Occipital lobe (tissue), 3 donors: ENCODE results near the gene RBM4. TPM values are rescaled to one million over a fixed set of nuclear protein-coding genes. Genes with fewer than 3 reads are reported as not detected.
A peak's percentile ranks its signal among the peaks of the same experiment; 100 is the strongest.

Experiments
- DNase-seq: peaks from one replicate; lab custom pipeline; 2025; lab: John Stamatoyannopoulos, UW
- small RNA-seq: library from RNA; depleted of rRNA; stranded (forward); fragments of <200 nt; gene quantifications from one replicate; pipeline ENCODE3, GENCODE V24; 2014
- total RNA-seq: library from RNA; depleted of rRNA; stranded (reverse); fragments of >200 nt; gene quantifications from one replicate; pipeline ENCODE4 v1.2.3, GENCODE V29; 2014

The RBM4 gene
- total RNA-seq, 1 donor from 2014 or later: 133 TPM

- DNase-seq: no peak
These were observed 50.3 kb downstream of the RBM4 start for GRCh38 chr11:66688561-66689534.

GRCh38 chr11:66689661-66690590 is 51.4 kb downstream of the RBM4 start:
- no peak for DNase-seq

- DNase-seq: no peak
These were observed 52.9 kb downstream of the RBM4 start for GRCh38 chr11:66691311-66691980.

GRCh38 chr11:66692446-66692845 is 53.9 kb downstream of the RBM4 start:
- DNase-seq: peak; percentile 24

- no peak for DNase-seq
These were observed 54.4 kb downstream of the RBM4 start for GRCh38 chr11:66692871-66693331.

GRCh38 chr11:66693356-66694055 is 55.0 kb downstream of the RBM4 start:
- DNase-seq: no peak

- DNase-seq: no peak
These were observed 55.5 kb downstream of the RBM4 start for GRCh38 chr11:66694056-66694410.

GRCh38 chr11:66694732-66695207 is 56.3 kb downstream of the RBM4 start:
- peak; percentile 61 for DNase-seq

Small RNAs within 50 kb of the gene (small RNA-seq; reads per million reads assigned to genes)
- gene RNU4-39P: not detected

Other genes starting within 250 kb of the RBM4 start
- 0.16 TPM for gene NPAS4, start 217.7 kb upstream of the RBM4 start, total RNA-seq
- gene MRPL11, start 199.9 kb upstream of the RBM4 start, total RNA-seq: 13.9 TPM
- 19.5 TPM for gene PELI3, start 171.8 kb upstream of the RBM4 start, total RNA-seq
- 35.2 TPM for gene DPP3, start 158.3 kb upstream of the RBM4 start, total RNA-seq
- 43.2 TPM for gene BBS1, start 128.1 kb upstream of the RBM4 start, total RNA-seq
- gene ZDHHC24, start 92.7 kb upstream of the RBM4 start, total RNA-seq: 5.1 TPM
- not detected for gene ACTN3, start 91.8 kb upstream of the RBM4 start, total RNA-seq
- gene CTSF, start 70.1 kb upstream of the RBM4 start, total RNA-seq: 39.1 TPM
- 0.62 TPM for gene CCDC87, start 45.6 kb upstream of the RBM4 start, total RNA-seq
- 22.0 TPM for gene CCS, start 45.5 kb upstream of the RBM4 start, total RNA-seq
- gene RBM14, start 22.1 kb upstream of the RBM4 start, total RNA-seq: 31.8 TPM
- gene RBM4B, start 39.2 kb downstream of the RBM4 start, total RNA-seq: 94.5 TPM
- 105 TPM for gene SPTBN2, start 90.5 kb downstream of the RBM4 start, total RNA-seq
- 12.2 TPM for gene RCE1, start 204.7 kb downstream of the RBM4 start, total RNA-seq
- 47.7 TPM for gene LRFN4, start 218.4 kb downstream of the RBM4 start, total RNA-seq